HG03439 (cell line): ENCODE data around the gene DAZAP1.
"Not testable (repeated sequence)": the region's sequence is repeated elsewhere in the genome, so short reads cannot be mapped to it uniquely, and the experiment has no call there.

Source experiments
- ATAC-seq: cut with Tn5 transposase; IDR thresholded peaks from one replicate; pipeline ENCODE4 v1.9.1; 2021; ENCODE audit warnings: mild to moderate bottlenecking, moderate library complexity; ENCODE audit not compliant: unreplicated experiment

Gene DAZAP1

GRCh38 chr19:1410136-1410786 is 2.9 kb downstream of the DAZAP1 start:
- ATAC-seq: no peak

- ATAC-seq: no peak
Observed at GRCh38 chr19:1410789-1411188, 3.4 kb downstream of the DAZAP1 start.

GRCh38 chr19:1411255-1412191 is 4.1 kb downstream of the DAZAP1 start:
- ATAC-seq: no peak

- ATAC-seq: no peak
Observed at GRCh38 chr19:1412323-1412923, 5.0 kb downstream of the DAZAP1 start.

- ATAC-seq: no peak
Observed at GRCh38 chr19:1412995-1413800, 5.8 kb downstream of the DAZAP1 start.

GRCh38 chr19:1416014-1416841 is 8.8 kb downstream of the DAZAP1 start:
- ATAC-seq: no peak

- ATAC-seq: no peak
Observed at GRCh38 chr19:1417145-1417544, 9.8 kb downstream of the DAZAP1 start.

GRCh38 chr19:1417681-1418495 is 10.5 kb downstream of the DAZAP1 start:
- no peak for ATAC-seq

- ATAC-seq: no peak
Observed at GRCh38 chr19:1418496-1418775, 11.1 kb downstream of the DAZAP1 start.

GRCh38 chr19:1418951-1419738 is 11.8 kb downstream of the DAZAP1 start:
- ATAC-seq: no peak

- ATAC-seq: not testable (repeated sequence)
Observed at GRCh38 chr19:1420085-1420484, 12.7 kb downstream of the DAZAP1 start.

- ATAC-seq: no peak
Observed at GRCh38 chr19:1420590-1420989, 13.2 kb downstream of the DAZAP1 start.

- ATAC-seq: no peak
Observed at GRCh38 chr19:1421218-1421957, 14.0 kb downstream of the DAZAP1 start.

GRCh38 chr19:1421958-1422305 is 14.5 kb downstream of the DAZAP1 start:
- ATAC-seq: no peak

- ATAC-seq: no peak
Observed at GRCh38 chr19:1422360-1422759, 15.0 kb downstream of the DAZAP1 start.

GRCh38 chr19:1422943-1423342 is 15.6 kb downstream of the DAZAP1 start:
- no peak for ATAC-seq

- no peak for ATAC-seq
Observed at GRCh38 chr19:1423436-1424191, 16.2 kb downstream of the DAZAP1 start.
